NCI-H2029 treated with DMSO at 0.1 percent for 48 hours (cell line): ENCODE results near the gene NOTCH4.
"Not testable (repeated sequence)": the region's sequence is repeated elsewhere in the genome, so short reads cannot be mapped to it uniquely, and the experiment has no call there.

Experiments used
- DNase-seq: peaks from one replicate; lab custom pipeline; 2025; lab: John Stamatoyannopoulos, UW

The NOTCH4 gene

GRCh38 chr6:32223258-32224235 lies at the start of gene NOTCH4:
TSS of gene NOTCH4 (minus strand) at chr6:32224067. CDS start at chr6:32223928, 139 bp downstream.
- no peak for DNase-seq

DNA sequence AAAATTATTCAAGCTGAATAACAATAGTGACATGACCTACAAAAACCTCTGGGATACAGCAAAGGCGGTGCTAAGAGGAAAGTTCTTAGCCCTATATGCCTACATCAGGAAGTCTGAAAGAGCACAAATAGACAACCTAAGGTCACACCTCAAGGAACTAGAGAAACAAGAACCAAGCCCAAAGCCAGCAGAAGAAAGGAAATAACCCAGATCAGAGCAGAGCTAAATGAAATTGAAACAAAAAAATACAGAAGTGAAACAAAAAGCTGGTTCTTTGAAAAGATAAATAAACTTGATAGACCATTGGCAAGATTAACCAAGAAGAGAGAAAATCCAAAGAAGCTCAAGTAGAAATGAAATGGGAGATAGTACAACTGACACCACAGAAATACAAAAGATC lies 47.6 kb upstream of the NOTCH4 start:
- no peak for DNase-seq

DNA sequence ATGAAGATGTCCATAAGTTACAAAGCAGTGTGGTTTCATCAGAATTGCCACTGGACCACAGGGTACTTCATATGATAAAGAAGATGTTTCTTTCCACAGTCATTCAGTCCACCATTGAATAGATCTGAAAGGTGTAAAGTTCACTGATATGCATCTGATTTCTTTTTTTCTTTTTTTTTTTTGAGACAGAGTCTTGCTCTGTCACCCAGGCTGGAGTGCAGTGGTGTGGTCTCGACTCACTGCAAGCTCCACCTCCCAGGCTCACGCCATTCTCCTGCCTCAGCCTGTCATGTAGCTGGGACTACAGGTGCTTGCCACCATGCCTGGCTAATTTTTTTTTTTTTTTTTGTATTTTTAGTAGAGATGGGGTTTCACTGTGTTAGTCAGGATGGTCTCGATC lies 44.6 kb upstream of the NOTCH4 start:
- DNase-seq, result not testable (repeated sequence)

DNA sequence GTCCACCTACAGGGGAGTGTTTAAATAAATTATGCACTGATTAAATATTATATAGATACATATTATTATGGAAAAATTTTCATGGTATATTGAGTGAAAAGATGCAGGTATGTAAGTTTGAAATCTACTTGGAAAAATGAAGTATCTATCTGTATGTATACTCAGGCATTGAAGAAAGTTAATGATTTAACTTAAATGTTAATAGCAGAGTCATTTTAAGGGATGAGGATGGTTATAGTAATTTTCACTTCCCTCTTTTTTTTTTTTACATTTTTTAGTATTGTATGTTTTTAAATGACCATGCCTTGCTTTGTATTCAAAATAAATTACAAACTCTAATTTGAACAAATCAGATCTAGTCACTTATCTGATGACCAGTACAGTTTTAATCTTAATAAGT lies 43.2 kb upstream of the NOTCH4 start:
- DNase-seq, result no peak

DNA sequence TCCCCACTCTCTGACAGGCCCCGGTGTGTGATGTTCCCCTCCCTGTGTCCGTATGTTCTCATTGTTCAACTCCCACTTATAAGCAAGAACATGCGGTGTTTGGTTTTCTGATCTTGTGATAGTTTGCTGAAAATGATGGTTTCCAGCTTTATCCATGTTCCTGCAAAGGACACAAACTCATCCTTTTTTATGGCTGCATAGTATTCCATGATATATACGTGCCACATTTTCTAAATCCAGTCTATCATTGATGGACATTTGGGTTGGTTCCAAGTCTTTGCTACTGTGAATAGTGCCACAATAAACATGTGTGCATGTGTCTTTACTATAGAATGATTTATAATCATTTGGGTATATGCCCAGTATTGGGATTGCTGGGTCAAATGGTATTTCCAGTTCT lies 33.4 kb upstream of the NOTCH4 start:
- not testable (repeated sequence) for DNase-seq

GRCh38 chr6:32255199-32256153 lies 31.6 kb upstream of the NOTCH4 start:
- DNase-seq, result no peak

DNA sequence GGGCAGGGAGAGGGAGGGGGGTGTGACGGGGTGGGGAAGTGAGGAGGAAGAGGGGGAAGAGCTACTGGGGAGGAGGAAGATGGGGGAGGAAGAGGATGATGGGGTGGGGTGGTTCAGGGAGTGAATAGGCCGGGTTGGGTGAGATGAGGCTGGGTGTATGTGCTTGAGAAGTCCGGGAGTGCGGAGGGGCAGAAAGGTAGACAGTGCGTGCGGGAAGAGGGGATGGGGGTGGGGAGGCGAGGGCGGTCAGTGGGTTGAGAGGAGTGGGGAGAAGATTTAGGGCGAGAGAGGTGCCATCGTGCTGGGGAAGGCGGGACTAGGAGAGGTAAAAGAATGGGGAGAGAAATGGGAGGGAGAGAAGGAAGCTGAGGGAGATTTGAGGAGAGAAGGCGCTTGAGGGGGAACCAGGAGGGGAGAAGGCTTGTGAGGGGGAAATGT lies 30.9 kb upstream of the NOTCH4 start:
- DNase-seq, result no peak

DNA sequence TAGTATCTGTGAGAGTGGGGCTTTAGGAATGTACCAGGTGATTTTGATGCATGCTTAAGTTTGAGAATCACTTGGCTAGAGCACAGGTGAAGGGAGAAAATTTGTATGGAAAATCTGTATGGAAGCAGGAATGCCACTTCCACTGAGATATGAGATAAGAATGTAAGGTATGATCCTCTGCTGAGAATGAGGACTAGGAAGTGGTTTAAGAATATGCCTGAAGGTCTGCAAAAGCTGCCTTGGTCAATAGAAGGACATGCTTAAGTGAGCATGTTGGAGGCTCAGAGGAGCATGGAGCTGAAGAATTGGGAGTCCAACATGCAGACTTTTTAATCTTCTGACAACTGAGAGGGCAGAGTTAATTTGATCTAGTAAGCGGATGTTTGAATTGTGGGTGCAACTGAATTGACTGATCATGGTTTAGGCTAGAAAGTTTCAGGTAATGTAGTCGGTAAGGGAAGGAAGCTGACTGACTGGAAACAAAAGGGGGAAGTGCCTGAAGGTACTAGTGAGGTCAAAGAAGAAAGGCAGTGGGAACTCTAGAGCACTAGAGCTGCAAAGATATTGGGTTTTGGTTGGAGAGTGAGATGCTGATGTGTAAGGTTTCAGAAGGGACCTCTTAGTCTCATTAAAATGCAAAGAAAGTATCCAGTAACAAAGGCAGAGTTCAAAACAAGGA lies 28.6 kb upstream of the NOTCH4 start:
- DNase-seq, result no peak

- no peak for DNase-seq
These were observed 25.4 kb upstream of the NOTCH4 start for GRCh38 chr6:32249262-32249661.

DNA sequence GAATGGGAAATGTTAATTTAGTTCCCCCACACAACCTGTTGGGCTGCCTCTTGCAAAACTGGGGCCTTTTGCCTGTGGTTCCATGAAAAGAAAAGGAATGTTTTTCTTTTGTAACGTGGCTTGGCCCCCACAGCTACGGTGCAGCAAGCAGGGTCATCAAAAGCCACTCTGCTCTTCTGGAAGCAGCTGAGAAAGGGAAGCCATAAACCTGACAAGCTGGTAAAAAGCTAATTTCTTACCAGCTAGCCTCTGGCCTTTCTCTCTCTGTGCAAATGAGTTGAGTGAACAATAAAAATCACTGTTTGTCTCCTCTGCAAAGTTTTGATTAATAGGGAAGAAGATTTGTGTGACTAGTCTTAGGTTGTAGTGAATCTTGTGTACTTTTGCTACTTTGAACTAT lies 23.5 kb upstream of the NOTCH4 start:
- DNase-seq, result no peak

GRCh38 chr6:32244946-32245398 lies 21.1 kb upstream of the NOTCH4 start:
- peak; percentile 4 for DNase-seq

- no peak for DNase-seq
These were observed 20.4 kb upstream of the NOTCH4 start for GRCh38 chr6:32244270-32244669.

DNA sequence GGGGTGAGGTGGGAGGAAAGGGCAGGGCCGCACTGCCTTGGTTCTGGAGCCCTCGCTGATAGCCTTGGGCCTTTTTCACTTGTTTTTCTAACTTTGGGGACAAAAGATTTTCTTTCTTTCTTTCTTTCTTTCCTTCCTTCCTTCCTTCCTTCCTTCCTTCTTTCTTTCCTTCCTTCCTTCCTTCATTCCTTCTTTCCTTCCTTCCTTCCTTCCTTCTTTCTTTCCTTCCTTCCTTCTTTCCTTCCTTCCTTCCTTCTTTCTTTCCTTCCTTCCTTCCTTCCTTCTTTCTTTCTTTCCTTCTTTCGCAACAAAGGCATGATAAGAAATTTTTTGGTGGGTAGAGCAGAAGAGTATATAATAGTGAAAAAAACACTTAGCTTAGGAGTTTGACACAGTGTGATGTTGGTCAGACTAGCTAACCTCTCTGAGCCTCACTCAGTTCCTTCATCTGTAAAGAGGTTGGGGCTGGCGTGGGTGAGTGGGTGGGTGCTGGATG lies 18.5 kb upstream of the NOTCH4 start:
- not testable (repeated sequence) for DNase-seq

GRCh38 chr6:32240686-32241085 lies 16.8 kb upstream of the NOTCH4 start:
- no peak for DNase-seq

- no peak for DNase-seq
These were observed 15.6 kb upstream of the NOTCH4 start for GRCh38 chr6:32239462-32239861.

- DNase-seq, result no peak
These were observed 11.1 kb upstream of the NOTCH4 start for GRCh38 chr6:32234934-32235333.

DNA sequence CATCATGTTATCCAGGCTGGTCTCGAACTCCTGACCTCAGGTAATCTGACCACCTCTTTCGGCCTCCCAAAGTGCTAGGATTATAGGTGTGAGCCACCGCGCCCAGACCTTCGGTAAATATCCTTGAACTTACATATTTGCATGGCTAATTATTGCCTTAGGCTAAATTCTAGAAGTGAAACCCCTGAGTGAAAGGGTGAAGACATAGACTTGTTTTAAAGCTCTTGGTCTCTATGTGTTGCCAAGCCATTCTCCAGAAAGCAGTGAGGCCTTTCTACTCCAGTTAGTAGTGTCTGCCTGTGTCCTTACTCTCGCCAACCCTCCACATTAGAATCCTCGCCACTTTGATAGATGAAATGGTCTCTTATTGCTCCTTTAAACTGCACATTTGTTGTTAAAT lies 2.6 kb upstream of the NOTCH4 start:
- DNase-seq, result no peak

GRCh38 chr6:32224696-32225095 lies 829 bp upstream of the NOTCH4 start:
- no peak for DNase-seq

GRCh38 chr6:32222333-32223230 lies 1.3 kb downstream of the NOTCH4 start:
- no peak for DNase-seq

GRCh38 chr6:32220021-32220420 lies 3.8 kb downstream of the NOTCH4 start:
- DNase-seq, result no peak

DNA sequence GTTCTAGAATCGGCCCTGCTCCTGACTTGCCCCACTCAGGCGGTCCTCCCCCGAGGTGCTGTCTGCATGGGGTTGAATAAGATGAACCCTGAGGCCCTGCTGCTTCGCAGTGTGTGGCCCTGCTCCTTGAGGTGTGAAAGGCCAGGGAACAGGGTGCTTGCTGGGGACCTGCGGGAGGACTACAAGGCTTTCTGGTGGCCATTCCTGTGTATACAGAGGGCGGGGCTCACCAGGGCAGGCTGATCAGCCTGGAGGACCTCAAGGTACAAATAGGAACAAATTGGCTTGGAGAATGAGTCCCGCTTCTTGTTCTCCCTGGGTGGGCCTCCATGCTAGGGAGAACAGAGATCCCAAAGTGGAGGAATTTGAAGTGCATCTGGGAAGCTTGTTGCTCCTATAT lies 5.7 kb downstream of the NOTCH4 start:
- DNase-seq, result no peak
